Panc1 (cell line): ENCODE data around the gene ADGRL1.
"Not testable (repeated sequence)": the region's sequence is repeated elsewhere in the genome, so short reads cannot be mapped to it uniquely, and the experiment has no call there.

Experiments used
- POLR2AphosphoS5 ChIP-seq: IDR thresholded peaks from 2 replicates; pipeline ENCODE4 v1.6.1; 2012; ENCODE audit warnings: mild to moderate bottlenecking, low read depth, low read length, moderate library complexity
- SIN3A ChIP-seq: IDR thresholded peaks from 2 replicates; pipeline ENCODE4 v1.6.1; 2012; ENCODE audit warnings: low read depth, mild to moderate bottlenecking, low read length, moderate library complexity, borderline replicate concordance; ENCODE audit not compliant: insufficient read depth
- TF ChIP-seq, protein P1 (sequence below): fragments of 450-650 bp; IDR thresholded peaks from 2 replicates; pipeline ENCODE4 v1.5.1; 2017; ENCODE audit warnings: mild to moderate bottlenecking
- TF ChIP-seq, protein P2 (sequence below), 2 experiments: IDR thresholded peaks; 2 replicates each; pipeline ENCODE4 v1.6.1; 2011 to 2012; ENCODE audit warnings: low read depth in 2 of 2, control low read depth in 1 of 2, low read length in 1 of 2, mild to moderate bottlenecking in 1 of 2, moderate library complexity in 1 of 2; ENCODE audit not compliant: insufficient read depth in 1 of 2

DNA sequence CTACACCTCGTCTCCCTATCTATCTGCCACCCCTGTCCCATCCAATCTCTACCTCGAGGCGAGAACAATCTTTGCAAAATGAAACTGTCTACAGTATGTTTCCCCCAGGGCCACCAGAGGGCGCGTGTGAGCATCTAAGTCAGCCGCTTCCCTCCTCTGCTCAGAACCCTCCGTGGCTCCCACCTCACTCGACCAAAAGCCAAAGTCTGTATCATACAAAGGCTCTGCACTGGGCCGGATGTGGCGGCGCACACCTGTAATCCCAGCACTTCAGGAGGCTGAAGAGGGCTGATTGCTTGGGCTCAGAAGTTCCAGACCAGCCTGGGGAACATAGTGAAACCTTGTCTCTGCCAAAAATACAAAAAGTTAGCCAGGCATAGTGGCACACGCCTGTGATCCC lies 9.9 kb downstream of the ADGRL1 start:
- TF ChIP-seq, protein P1, sequence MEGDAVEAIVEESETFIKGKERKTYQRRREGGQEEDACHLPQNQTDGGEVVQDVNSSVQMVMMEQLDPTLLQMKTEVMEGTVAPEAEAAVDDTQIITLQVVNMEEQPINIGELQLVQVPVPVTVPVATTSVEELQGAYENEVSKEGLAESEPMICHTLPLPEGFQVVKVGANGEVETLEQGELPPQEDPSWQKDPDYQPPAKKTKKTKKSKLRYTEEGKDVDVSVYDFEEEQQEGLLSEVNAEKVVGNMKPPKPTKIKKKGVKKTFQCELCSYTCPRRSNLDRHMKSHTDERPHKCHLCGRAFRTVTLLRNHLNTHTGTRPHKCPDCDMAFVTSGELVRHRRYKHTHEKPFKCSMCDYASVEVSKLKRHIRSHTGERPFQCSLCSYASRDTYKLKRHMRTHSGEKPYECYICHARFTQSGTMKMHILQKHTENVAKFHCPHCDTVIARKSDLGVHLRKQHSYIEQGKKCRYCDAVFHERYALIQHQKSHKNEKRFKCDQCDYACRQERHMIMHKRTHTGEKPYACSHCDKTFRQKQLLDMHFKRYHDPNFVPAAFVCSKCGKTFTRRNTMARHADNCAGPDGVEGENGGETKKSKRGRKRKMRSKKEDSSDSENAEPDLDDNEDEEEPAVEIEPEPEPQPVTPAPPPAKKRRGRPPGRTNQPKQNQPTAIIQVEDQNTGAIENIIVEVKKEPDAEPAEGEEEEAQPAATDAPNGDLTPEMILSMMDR, result peak; percentile 79
- TF ChIP-seq POLR2AphosphoS5, SIN3A: not testable (repeated sequence)
- TF ChIP-seq, protein P2, sequence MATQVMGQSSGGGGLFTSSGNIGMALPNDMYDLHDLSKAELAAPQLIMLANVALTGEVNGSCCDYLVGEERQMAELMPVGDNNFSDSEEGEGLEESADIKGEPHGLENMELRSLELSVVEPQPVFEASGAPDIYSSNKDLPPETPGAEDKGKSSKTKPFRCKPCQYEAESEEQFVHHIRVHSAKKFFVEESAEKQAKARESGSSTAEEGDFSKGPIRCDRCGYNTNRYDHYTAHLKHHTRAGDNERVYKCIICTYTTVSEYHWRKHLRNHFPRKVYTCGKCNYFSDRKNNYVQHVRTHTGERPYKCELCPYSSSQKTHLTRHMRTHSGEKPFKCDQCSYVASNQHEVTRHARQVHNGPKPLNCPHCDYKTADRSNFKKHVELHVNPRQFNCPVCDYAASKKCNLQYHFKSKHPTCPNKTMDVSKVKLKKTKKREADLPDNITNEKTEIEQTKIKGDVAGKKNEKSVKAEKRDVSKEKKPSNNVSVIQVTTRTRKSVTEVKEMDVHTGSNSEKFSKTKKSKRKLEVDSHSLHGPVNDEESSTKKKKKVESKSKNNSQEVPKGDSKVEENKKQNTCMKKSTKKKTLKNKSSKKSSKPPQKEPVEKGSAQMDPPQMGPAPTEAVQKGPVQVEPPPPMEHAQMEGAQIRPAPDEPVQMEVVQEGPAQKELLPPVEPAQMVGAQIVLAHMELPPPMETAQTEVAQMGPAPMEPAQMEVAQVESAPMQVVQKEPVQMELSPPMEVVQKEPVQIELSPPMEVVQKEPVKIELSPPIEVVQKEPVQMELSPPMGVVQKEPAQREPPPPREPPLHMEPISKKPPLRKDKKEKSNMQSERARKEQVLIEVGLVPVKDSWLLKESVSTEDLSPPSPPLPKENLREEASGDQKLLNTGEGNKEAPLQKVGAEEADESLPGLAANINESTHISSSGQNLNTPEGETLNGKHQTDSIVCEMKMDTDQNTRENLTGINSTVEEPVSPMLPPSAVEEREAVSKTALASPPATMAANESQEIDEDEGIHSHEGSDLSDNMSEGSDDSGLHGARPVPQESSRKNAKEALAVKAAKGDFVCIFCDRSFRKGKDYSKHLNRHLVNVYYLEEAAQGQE (IDR thresholded peaks at IDR 0.05; ENCODE audit: insufficient read depth in 1 of 2, low read depth in 2 of 2, low read length in 1 of 2), result not testable (repeated sequence)
